Stimulated activated CD8-positive, alpha-beta memory T cell treated with anti-CD3 and anti-CD28 coated beads, Interleukin-12 subunit alpha, Interleukin-12 subunit beta, amount 100 ng/mL, for 1 hour (primary cell): ENCODE results near the gene C19orf47.
"Not testable (repeated sequence)": the region's sequence is repeated elsewhere in the genome, so short reads cannot be mapped to it uniquely, and the experiment has no call there.

Experiments
- DNase-seq: peaks from one replicate; pipeline ENCODE4 v3.0.0-alpha.2; 2020; ENCODE audit warnings: low read depth

The C19orf47 gene

GRCh38 chr19:40348961-40349507 is 837 bp upstream of the C19orf47 start:
- DNase-seq, result no peak

GRCh38 chr19:40344422-40344821 is 3.8 kb downstream of the C19orf47 start:
- DNase-seq, result no peak

GRCh38 chr19:40342644-40343311 is 5.4 kb downstream of the C19orf47 start:
- no peak for DNase-seq

- DNase-seq, result no peak
Observed at GRCh38 chr19:40341601-40342482, 6.4 kb downstream of the C19orf47 start.

- DNase-seq, result no peak
Observed at GRCh38 chr19:40339018-40339728, 9.0 kb downstream of the C19orf47 start.

GRCh38 chr19:40337594-40337993 is 10.6 kb downstream of the C19orf47 start:
- no peak for DNase-seq

DNA sequence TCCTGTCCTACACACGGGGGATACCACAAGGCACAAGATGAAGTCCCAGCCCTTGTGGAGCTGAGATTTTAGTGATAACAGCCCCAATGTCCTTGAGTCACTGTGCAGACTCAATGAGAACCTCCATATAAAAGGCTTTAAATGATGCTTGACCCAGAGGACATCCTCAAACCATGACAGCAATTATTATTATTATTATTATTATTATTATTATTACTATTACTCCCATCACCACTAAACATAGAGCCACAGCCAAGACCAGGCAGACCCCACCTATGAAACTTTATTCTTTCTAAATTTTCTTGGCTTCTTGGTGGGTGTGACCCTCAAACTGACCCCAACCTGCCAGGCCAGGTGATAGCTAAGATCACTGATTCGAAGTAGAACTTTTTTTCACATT is 11.1 kb downstream of the C19orf47 start:
- no peak for DNase-seq

- DNase-seq, result no peak
Observed at GRCh38 chr19:40336601-40336900, 11.6 kb downstream of the C19orf47 start.

DNA sequence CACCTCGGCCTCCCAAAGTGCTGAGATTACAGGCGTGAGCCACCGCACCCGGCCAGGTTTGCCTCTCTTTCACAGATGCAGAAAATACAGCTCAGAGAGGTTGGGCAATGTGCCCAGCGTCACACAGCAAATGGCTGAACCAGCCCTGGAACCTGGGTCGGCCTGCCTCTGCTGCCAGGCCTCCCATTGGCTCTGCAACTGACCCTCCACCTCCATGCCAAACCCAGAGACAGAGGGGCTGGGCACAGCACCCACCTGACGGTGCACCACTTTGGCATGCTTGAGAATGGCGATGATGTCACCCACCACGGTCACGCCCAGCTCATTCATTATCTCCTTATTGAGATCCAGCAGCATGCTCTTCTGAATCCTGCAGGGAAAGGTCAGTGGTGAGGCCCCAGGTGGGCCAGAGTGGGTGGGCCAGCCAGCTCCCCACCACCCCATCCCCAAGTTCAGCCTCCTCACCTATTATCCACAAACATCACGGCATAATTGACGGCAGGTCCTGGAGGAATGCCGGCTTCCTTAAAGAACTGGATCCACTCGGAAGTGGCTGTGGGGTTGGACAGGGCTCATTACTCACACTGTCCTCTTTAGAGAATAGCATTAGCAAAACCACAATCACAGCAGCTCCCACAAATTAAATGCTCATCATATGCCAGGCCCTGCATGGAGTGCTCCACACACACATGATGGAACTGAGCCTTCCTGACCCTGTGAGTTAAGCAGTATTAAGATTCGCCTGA is 12.2 kb downstream of the C19orf47 start:
- DNase-seq, result no peak

GRCh38 chr19:40335101-40335500 is 13.1 kb downstream of the C19orf47 start:
- DNase-seq, result no peak

GRCh38 chr19:40333083-40333482 is 15.1 kb downstream of the C19orf47 start:
- not testable (repeated sequence) for DNase-seq

GRCh38 chr19:40332669-40333068 is 15.5 kb downstream of the C19orf47 start:
- no peak for DNase-seq

- no peak for DNase-seq
Observed at GRCh38 chr19:40331052-40331451, 17.1 kb downstream of the C19orf47 start.

DNA sequence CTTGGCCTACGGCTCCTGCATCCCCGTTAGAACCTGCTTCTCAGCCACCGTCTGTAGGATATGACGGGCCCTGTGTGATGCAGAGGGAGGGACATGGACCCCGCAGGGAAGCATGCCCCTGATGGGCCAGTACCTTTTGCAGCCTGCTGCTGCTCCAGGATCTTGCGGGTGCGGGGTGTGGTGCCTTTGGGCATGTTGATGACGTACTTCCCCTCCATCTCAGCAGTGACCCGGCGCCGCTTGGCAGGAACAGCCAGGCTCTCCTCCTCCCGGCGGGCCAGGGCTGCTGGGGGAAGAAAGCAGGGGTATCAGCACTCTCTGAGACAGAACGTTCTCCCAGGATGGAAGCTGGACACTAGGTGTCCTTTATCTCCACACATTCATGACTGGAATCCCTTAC is 22.0 kb downstream of the C19orf47 start:
- DNase-seq, result no peak

- DNase-seq, result no peak
Observed at GRCh38 chr19:40323705-40324104, 24.5 kb downstream of the C19orf47 start.

GRCh38 chr19:40322951-40323615 is 25.1 kb downstream of the C19orf47 start:
- DNase-seq, result no peak

GRCh38 chr19:40322271-40322610 is 26.0 kb downstream of the C19orf47 start:
- no peak for DNase-seq

DNA sequence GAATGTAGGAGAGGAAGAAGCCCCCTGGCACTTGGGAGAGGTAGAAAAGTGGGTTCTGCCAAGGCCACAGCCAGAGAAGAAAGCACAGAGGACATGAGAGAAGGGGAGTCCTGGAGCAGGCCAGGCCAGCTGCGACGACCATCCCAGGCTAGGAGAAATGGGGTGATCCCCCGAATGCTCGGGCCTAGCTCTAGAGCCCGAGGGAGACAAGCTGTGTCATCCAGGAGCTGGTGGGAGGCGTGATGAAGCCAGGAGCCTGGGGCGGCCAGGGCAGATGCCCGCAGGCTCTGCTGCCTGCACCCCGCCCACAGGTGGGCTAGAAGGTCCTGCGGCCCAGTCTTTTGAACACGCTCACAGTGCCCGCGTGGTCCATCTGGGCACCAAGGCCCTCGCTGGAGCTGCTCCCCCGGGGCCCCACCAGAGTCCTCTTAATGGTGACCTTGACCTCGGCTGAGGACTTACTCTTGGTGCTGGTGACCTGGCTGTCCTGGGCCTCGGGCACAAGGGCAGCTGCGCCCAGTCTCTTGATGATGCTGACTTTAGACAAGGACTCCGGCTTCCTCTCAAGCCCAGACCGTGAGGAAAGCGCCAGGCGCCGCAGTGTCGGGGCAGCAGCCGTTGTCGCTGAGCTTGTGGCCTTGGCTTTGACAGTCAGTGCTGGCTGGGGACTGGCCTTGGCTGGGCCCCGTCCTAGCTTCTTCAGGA is 26.5 kb downstream of the C19orf47 start:
- DNase-seq, result no peak

- DNase-seq, result no peak
Observed at GRCh38 chr19:40321076-40321475, 27.1 kb downstream of the C19orf47 start.

DNA sequence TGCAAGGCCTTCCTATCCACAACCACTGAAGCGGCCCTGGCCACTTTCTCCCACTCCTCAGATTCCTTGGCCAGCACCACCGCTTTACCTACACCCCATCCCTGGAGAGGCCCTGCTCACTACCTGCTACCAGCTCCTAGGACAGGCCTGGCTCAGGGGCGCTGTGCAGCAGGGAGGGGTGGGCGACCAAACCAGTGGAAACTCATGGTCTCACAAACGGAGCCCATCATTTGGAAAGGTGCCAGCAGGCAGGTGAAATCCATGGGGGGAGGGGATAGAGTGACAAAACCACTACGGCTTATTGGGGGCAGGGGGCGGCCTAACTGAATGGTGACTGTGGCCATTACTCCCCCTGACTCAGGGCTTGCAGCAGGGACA is 27.6 kb downstream of the C19orf47 start:
- DNase-seq, result no peak

DNA sequence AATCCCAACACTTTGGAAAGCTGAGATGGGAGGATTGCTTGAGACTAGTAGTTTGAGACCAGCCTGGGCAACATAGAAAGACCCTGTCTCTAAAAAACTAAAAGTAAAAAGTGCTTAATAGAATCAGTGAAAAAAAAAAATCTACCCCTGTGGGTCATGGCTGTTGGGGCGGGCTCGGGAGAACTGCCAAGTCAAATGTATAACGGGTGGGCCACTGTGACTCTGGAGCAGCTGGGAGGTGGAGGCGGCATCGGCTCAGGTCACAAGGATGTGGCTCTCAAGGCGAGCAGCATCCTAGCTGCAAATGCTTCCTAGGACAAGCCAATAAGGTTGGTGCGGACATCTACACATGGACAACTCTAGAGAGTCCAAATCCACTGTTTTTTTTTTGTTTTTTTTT is 30.9 kb downstream of the C19orf47 start:
- no peak for DNase-seq
